ENCODE data around the gene ACVR1B. TPM values are rescaled to one million over a fixed set of nuclear protein-coding genes. Genes with fewer than 3 reads are reported as not detected.

Gene ACVR1B
- total RNA-seq, 1 donor from 2014 or later: 13.8 TPM

- Histone ChIP-seq H3K4me1 (ENCODE audit: insufficient read depth, low read length) (no peaks in the 10 kb centered on the region), H3K4me3 (ENCODE audit: insufficient read depth, low read depth, low read length) (no peak overlapping the region), H3K9me3 (ENCODE audit: insufficient read depth, low read depth, low read length) (peaks cover 13% of the 10 kb centered on the region), H3K79me2 (ENCODE audit: insufficient read depth, low read length) (no peaks in the 10 kb centered on the region), H3K9ac (ENCODE audit: low read length) (no peak overlapping the region), H3K27ac (ENCODE audit: low read depth, low read length) (no peak overlapping the region), H2AFZ (ENCODE audit: low read depth, low read length) (no peak overlapping the region), H3K36me3 (ENCODE audit: insufficient read depth, low read length) (no peaks in the 10 kb centered on the region), H3K27me3 (ENCODE audit: insufficient read depth, low read length) (peaks cover 16% of the 10 kb centered on the region), H3K4me2 (ENCODE audit: low read length) (no peak overlapping the region), H4K20me1 (ENCODE audit: insufficient read depth, low read length) (no peaks in the 10 kb centered on the region)
- H3K36me3 Mint-ChIP-seq (ENCODE audit: low read depth, unreplicated experiment): peaks cover 13% of the 10 kb centered on the region
- no peak for TF ChIP-seq CTCF (IDR thresholded peaks at IDR 0.05; ENCODE audit: insufficient read depth, low read depth, low read length)
- TF ChIP-seq EZH2 (IDR thresholded peaks at IDR 0.05; ENCODE audit: insufficient read depth, low read length): no peak
- H3K4me3 Mint-ChIP-seq (ENCODE audit: unreplicated experiment): no peak overlapping the region
- peaks cover 39% of the 10 kb centered on the region for H3K9me3 Mint-ChIP-seq (ENCODE audit: unreplicated experiment)
- no peaks in the 10 kb centered on the region for H3K4me1 Mint-ChIP-seq (ENCODE audit: low read depth, unreplicated experiment)
- H3K27ac Mint-ChIP-seq (ENCODE audit: unreplicated experiment): no peak overlapping the region
- FAIRE-seq: no peak
- no peak for DNase-seq (ENCODE audit: low read depth)
- peaks cover 56% of the 10 kb centered on the region for H3K27me3 Mint-ChIP-seq (ENCODE audit: low read depth, unreplicated experiment)
These were observed 6.8 kb upstream of the ACVR1B start for GRCh38 chr12:51944608-51945233.

GRCh38 chr12:51947246-51947996 is 4.1 kb upstream of the ACVR1B start:
- Mint-ChIP-seq H3K4me1 (ENCODE audit: low read depth, unreplicated experiment) (peaks cover under 1% of the 10 kb centered on the region), H3K36me3 (ENCODE audit: low read depth, unreplicated experiment) (peaks cover 10% of the 10 kb centered on the region), H3K4me3 (ENCODE audit: unreplicated experiment) (no peak overlapping the region), H3K9me3 (ENCODE audit: unreplicated experiment) (peaks cover 38% of the 10 kb centered on the region), H3K27me3 (ENCODE audit: low read depth, unreplicated experiment) (peaks cover 48% of the 10 kb centered on the region), H3K27ac (ENCODE audit: unreplicated experiment) (no peak overlapping the region)
- Histone ChIP-seq H3K9ac (ENCODE audit: low read length) (no peak overlapping the region), H3K79me2 (ENCODE audit: insufficient read depth, low read length) (peaks cover 7% of the 10 kb centered on the region), H3K4me2 (ENCODE audit: low read length) (no peak overlapping the region), H3K4me1 (ENCODE audit: insufficient read depth, low read length) (no peaks in the 10 kb centered on the region), H4K20me1 (ENCODE audit: insufficient read depth, low read length) (peaks cover 4% of the 10 kb centered on the region), H3K27me3 (ENCODE audit: insufficient read depth, low read length) (peaks cover 17% of the 10 kb centered on the region), H3K9me3 (ENCODE audit: insufficient read depth, low read depth, low read length) (peaks cover 13% of the 10 kb centered on the region), H3K4me3 (ENCODE audit: insufficient read depth, low read depth, low read length) (no peak overlapping the region), H2AFZ (ENCODE audit: low read depth, low read length) (no peak overlapping the region), H3K27ac (ENCODE audit: low read depth, low read length) (no peak overlapping the region), H3K36me3 (ENCODE audit: insufficient read depth, low read length) (no peaks in the 10 kb centered on the region)
- FAIRE-seq (no peak), DNase-seq (ENCODE audit: low read depth) (no peak)
- TF ChIP-seq EZH2 (IDR thresholded peaks at IDR 0.05; ENCODE audit: insufficient read depth, low read length) (no peak), CTCF (IDR thresholded peaks at IDR 0.05; ENCODE audit: insufficient read depth, low read depth, low read length) (no peak)

- Mint-ChIP-seq H3K9me3 (ENCODE audit: unreplicated experiment) (peaks cover 35% of the 10 kb centered on the region), H3K27me3 (ENCODE audit: low read depth, unreplicated experiment) (peaks cover 44% of the 10 kb centered on the region)
These were observed 3.4 kb upstream of the ACVR1B start for GRCh38 chr12:51948066-51948465.

More at GRCh38 chr12:51948066-51948465, 3.4 kb upstream of the ACVR1B start:
- FAIRE-seq (no peak), DNase-seq (ENCODE audit: low read depth) (no peak)
- no peak overlapping the region for H3K27ac Mint-ChIP-seq (ENCODE audit: unreplicated experiment)
- Histone ChIP-seq H3K27me3 (ENCODE audit: insufficient read depth, low read length) (peaks cover 17% of the 10 kb centered on the region), H2AFZ (ENCODE audit: low read depth, low read length) (no peak overlapping the region), H3K9me3 (ENCODE audit: insufficient read depth, low read depth, low read length) (peaks cover 13% of the 10 kb centered on the region), H3K4me1 (ENCODE audit: insufficient read depth, low read length) (peaks cover 4% of the 10 kb centered on the region), H3K36me3 (ENCODE audit: insufficient read depth, low read length) (no peaks in the 10 kb centered on the region), H3K27ac (ENCODE audit: low read depth, low read length) (no peak overlapping the region), H3K79me2 (ENCODE audit: insufficient read depth, low read length) (peaks cover 13% of the 10 kb centered on the region), H3K4me3 (ENCODE audit: insufficient read depth, low read depth, low read length) (no peak overlapping the region), H4K20me1 (ENCODE audit: insufficient read depth, low read length) (peaks cover 8% of the 10 kb centered on the region), H3K4me2 (ENCODE audit: low read length) (no peak overlapping the region), H3K9ac (ENCODE audit: low read length) (no peak overlapping the region)
- peaks cover 2% of the 10 kb centered on the region for H3K4me1 Mint-ChIP-seq (ENCODE audit: low read depth, unreplicated experiment)
- TF ChIP-seq EZH2 (IDR thresholded peaks at IDR 0.05; ENCODE audit: insufficient read depth, low read length): no peak
- TF ChIP-seq CTCF (IDR thresholded peaks at IDR 0.05; ENCODE audit: insufficient read depth, low read depth, low read length): no peak
- no peak overlapping the region for H3K4me3 Mint-ChIP-seq (ENCODE audit: unreplicated experiment)
- peaks cover 6% of the 10 kb centered on the region for H3K36me3 Mint-ChIP-seq (ENCODE audit: low read depth, unreplicated experiment)

Measured in astrocyte (in vitro differentiated cells and primary cell).